HG03565 (cell line): ENCODE results near the gene MS4A15.

ENCODE experiments used
- ATAC-seq: cut with Tn5 transposase; IDR thresholded peaks from one replicate; pipeline ENCODE4 v1.9.1; 2021; ENCODE audit warnings: mild to moderate bottlenecking, moderate library complexity; ENCODE audit not compliant: unreplicated experiment

The MS4A15 gene

GRCh38 chr11:60776167-60776566, 19.5 kb downstream of the MS4A15 start:
- ATAC-seq, result no peak

- no peak for ATAC-seq
These were observed 20.4 kb downstream of the MS4A15 start for GRCh38 chr11:60777106-60777505.

- no peak for ATAC-seq
These were observed 20.9 kb downstream of the MS4A15 start for GRCh38 chr11:60777572-60777971.

- ATAC-seq, result no peak
These were observed 23.4 kb downstream of the MS4A15 start for GRCh38 chr11:60780065-60780464.

- no peak for ATAC-seq
These were observed 24.1 kb downstream of the MS4A15 start for GRCh38 chr11:60780774-60781173.

- ATAC-seq, result no peak
These were observed 24.8 kb downstream of the MS4A15 start for GRCh38 chr11:60781286-60781980.

- no peak for ATAC-seq
These were observed 25.3 kb downstream of the MS4A15 start for GRCh38 chr11:60781981-60782316.

- no peak for ATAC-seq
These were observed 25.9 kb downstream of the MS4A15 start for GRCh38 chr11:60782393-60783140.

- no peak for ATAC-seq
These were observed 26.4 kb downstream of the MS4A15 start for GRCh38 chr11:60783141-60783484.

GRCh38 chr11:60783911-60784310, 27.2 kb downstream of the MS4A15 start:
- ATAC-seq, result no peak

GRCh38 chr11:60785136-60785535, 28.5 kb downstream of the MS4A15 start, which contains the start of gene MS4A10:
TSS of gene MS4A10 (plus strand) at chr11:60785333. CDS start at chr11:60790336, 5,003 bp downstream.
- no peak for ATAC-seq

GRCh38 chr11:60785806-60786361, 29.2 kb downstream of the MS4A15 start:
- ATAC-seq, result no peak

GRCh38 chr11:60786811-60787567, 30.3 kb downstream of the MS4A15 start:
- ATAC-seq, result no peak

- ATAC-seq, result no peak
These were observed 31.9 kb downstream of the MS4A15 start for GRCh38 chr11:60788401-60789125.

GRCh38 chr11:60790726-60791125, 34.1 kb downstream of the MS4A15 start:
- ATAC-seq, result no peak

GRCh38 chr11:60791153-60791933, 34.7 kb downstream of the MS4A15 start:
- no peak for ATAC-seq

GRCh38 chr11:60792521-60792920, 35.9 kb downstream of the MS4A15 start:
- ATAC-seq, result no peak

GRCh38 chr11:60795291-60795690, 38.6 kb downstream of the MS4A15 start:
- no peak for ATAC-seq

GRCh38 chr11:60797846-60798630, 41.4 kb downstream of the MS4A15 start:
- no peak for ATAC-seq
